ENCODE measurements around the gene CEACAM20. TPM values are rescaled to one million over a fixed set of nuclear protein-coding genes. Genes with fewer than 3 reads are reported as not detected.

Gene CEACAM20
- total RNA-seq, 1 donor from 2014 or later: not detected

DNA sequence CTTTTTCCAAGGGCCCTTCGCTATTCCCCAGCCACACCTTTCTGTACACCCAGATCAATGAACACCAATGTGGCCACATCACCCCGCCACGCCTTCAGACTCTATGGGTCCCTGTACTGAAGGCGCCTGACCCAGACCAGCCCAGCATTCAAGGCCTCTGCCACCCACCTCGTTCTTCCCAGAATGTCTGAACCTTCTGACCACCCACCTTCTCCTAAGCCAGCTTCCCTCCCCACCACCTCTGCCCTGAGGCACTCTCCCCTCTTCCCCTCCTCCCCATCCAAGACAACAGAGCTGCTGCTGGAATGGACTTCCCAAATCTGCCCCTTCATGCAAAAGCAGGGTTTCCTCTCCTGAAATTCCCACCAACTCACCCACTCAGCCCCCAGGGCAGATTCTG lies 3.3 kb upstream of the CEACAM20 start:
- H3K36me3 Mint-ChIP-seq: no peaks in the 10 kb centered on the region
- no peak for DNase-seq (ENCODE audit: extremely low spot score, unreplicated experiment)
- H3K4me3 Mint-ChIP-seq: no peak overlapping the region
- H3K4me1 Mint-ChIP-seq (ENCODE audit: unreplicated experiment): no peaks in the 10 kb centered on the region
- H3K27ac Mint-ChIP-seq: no peak overlapping the region
- H3K9me3 Mint-ChIP-seq: peaks cover 4% of the 10 kb centered on the region
- peaks cover 46% of the 10 kb centered on the region for H3K27me3 Mint-ChIP-seq
- TF ChIP-seq, protein P1, sequence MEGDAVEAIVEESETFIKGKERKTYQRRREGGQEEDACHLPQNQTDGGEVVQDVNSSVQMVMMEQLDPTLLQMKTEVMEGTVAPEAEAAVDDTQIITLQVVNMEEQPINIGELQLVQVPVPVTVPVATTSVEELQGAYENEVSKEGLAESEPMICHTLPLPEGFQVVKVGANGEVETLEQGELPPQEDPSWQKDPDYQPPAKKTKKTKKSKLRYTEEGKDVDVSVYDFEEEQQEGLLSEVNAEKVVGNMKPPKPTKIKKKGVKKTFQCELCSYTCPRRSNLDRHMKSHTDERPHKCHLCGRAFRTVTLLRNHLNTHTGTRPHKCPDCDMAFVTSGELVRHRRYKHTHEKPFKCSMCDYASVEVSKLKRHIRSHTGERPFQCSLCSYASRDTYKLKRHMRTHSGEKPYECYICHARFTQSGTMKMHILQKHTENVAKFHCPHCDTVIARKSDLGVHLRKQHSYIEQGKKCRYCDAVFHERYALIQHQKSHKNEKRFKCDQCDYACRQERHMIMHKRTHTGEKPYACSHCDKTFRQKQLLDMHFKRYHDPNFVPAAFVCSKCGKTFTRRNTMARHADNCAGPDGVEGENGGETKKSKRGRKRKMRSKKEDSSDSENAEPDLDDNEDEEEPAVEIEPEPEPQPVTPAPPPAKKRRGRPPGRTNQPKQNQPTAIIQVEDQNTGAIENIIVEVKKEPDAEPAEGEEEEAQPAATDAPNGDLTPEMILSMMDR (conservative IDR thresholded peaks at IDR 0.05): no peak

DNA sequence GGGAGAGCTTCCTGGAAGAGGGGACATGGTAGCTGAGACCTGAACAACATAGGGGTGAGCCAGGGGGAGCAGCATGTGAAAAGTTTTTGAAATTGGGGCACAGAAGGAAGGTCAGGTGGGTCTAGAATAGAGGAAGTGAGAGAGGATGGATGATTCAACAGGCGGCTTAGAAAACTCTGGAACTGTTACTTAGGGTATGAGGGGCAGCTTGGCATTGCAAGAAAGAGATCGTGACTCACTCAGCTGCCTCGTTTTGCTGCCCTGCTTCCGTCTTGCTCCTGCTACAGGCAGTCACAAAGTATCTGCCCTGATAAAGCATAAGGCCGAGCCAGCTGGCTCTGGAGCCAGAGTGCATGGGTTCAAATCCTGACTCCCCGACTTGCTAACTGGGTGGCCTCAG lies 1.3 kb upstream of the CEACAM20 start:
- TF ChIP-seq, protein P1 (conservative IDR thresholded peaks at IDR 0.05): no peak
- Mint-ChIP-seq H3K27ac (no peak overlapping the region), H3K27me3 (peaks cover 38% of the 10 kb centered on the region), H3K4me3 (no peak overlapping the region), H3K9me3 (peaks cover 4% of the 10 kb centered on the region), H3K36me3 (no peaks in the 10 kb centered on the region), H3K4me1 (ENCODE audit: unreplicated experiment) (no peaks in the 10 kb centered on the region)
- no peak for DNase-seq (ENCODE audit: extremely low spot score, unreplicated experiment)

DNA sequence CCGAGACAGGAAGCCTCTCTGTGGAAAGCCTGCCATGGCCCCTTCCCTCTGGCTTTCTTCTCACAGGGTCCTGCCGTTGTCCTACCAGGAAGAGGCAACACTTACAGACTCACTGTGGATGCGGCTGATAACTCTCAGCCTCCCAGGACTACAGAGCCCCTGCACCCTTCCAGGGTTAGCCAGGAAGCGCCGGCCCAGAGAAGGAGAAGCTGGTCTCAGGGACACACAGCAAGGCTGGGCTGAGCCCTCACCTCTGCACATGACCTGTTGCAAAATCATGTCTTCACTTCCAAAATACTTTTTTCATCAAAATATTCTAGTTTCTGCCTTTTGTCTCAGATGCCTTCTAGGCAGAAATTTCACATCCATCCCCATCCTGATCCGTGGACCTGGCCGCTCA lies 1.9 kb downstream of the CEACAM20 start:
- Mint-ChIP-seq H3K36me3 (no peaks in the 10 kb centered on the region), H3K27me3 (peaks cover 34% of the 10 kb centered on the region), H3K27ac (no peak overlapping the region), H3K9me3 (no peaks in the 10 kb centered on the region), H3K4me3 (no peak overlapping the region), H3K4me1 (ENCODE audit: unreplicated experiment) (no peaks in the 10 kb centered on the region)
- TF ChIP-seq, protein P1 (conservative IDR thresholded peaks at IDR 0.05): no peak
- no peak for DNase-seq (ENCODE audit: extremely low spot score, unreplicated experiment)

DNA sequence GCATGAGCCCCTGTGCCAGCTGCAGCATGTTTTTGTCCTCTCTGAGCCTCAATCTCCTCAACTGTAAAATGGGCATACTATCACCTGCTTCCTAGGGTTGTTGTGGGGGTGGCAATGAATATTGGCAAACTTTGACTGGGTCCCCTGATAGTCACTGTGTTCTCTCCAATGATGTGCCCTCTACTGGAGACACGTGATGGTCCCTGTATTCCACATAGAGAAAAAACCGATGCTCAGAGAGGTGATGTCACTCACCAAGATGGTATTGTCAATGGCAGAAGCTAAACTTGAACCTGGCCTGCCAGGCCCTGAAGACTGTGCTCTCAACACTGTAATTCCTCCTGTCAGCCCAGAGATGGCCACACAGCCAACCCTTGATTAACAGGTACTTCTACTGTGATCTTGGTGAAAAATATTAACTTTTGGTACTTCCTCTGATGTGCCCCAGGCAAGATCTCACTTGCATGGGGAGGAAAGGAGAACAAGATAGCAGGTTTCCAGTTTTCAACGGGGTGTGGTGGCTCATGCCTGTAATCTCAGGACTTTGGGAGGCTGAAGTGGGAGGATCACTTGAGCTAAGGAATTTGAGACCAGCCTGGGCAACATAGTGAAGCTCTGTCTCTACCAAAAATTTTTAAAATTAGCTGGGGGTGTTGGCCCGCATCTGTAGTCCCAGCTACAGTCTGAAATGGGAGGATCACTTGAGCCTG lies 3.6 kb downstream of the CEACAM20 start:
- Mint-ChIP-seq H3K27me3 (peaks cover 24% of the 10 kb centered on the region), H3K9me3 (no peaks in the 10 kb centered on the region), H3K27ac (no peak overlapping the region), H3K36me3 (no peaks in the 10 kb centered on the region), H3K4me1 (ENCODE audit: unreplicated experiment) (no peaks in the 10 kb centered on the region), H3K4me3 (no peak overlapping the region)
- no peak for DNase-seq (ENCODE audit: extremely low spot score, unreplicated experiment)
- TF ChIP-seq, protein P1 (conservative IDR thresholded peaks at IDR 0.05): no peak

DNA sequence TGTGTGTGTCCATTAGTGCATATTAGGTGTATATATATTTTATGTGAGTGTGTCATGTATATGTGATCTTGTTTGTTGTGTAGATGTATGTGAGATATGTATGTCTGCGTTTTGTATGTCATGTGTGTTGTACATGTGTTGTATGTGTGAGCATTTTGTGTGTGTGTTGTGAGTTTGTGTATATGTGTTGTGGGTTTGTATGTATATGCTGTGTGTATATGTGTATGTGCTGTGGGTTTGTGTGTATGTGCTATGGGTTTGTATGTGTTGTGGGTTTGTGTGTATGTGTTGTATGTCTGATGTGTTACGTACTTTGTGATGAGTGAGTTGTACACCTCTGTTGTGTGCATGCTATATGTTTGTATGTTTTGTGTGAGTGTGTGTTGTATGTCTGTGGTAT lies 8.1 kb downstream of the CEACAM20 start:
- H3K4me1 Mint-ChIP-seq (ENCODE audit: unreplicated experiment): no peaks in the 10 kb centered on the region
- H3K36me3 Mint-ChIP-seq: no peaks in the 10 kb centered on the region
- TF ChIP-seq, protein P1 (conservative IDR thresholded peaks at IDR 0.05): no peak
- H3K9me3 Mint-ChIP-seq: no peaks in the 10 kb centered on the region
- peaks cover 10% of the 10 kb centered on the region for H3K27me3 Mint-ChIP-seq
- no peak overlapping the region for H3K27ac Mint-ChIP-seq
- no peak for DNase-seq (ENCODE audit: extremely low spot score, unreplicated experiment)
- no peak overlapping the region for H3K4me3 Mint-ChIP-seq

Measured in type B pancreatic cell (in vitro differentiated cells).